B cell (primary cell): ENCODE results near the gene TCF25. TPM values are rescaled to one million over a fixed set of nuclear protein-coding genes. Genes with fewer than 3 reads are reported as not detected.

ENCODE experiments used
- ATAC-seq: fragments of 200-7000 bp; cut with Tn5 transposase; one replicate; pipeline ENCODE4 v1.10.0; 2021; ENCODE audit warnings: low read depth, mild to moderate bottlenecking, moderate number of reproducible peaks, moderate library complexity
- CTCF ChIA-PET: fragments of 350-600 bp; sonication (Branson Sonifier 250); formaldehyde crosslinking; loops from one replicate; lab custom pipeline; 2021; ENCODE audit warnings: antibody characterized with exemption, inconsistent platforms; lab: Charles Lee
- POLR2A ChIA-PET: fragments of 350-600 bp; sonication (Branson Sonifier 250); formaldehyde crosslinking; loops from one replicate; lab custom pipeline; 2021; ENCODE audit warnings: antibody characterized with exemption; lab: Charles Lee
- DNase-seq: peaks from one replicate; pipeline ENCODE4 v3.0.0; 2013
- H2AFZ ChIP-seq: 2 replicates; pipeline ENCODE4 v1.6.1; 2012; ENCODE audit warnings: mild to moderate bottlenecking, low read depth, low read length; ENCODE audit not compliant: insufficient read depth, poor library complexity, severe bottlenecking
- H3K27ac ChIP-seq, 2 donors: 1 replicate in 1 of 2; 2 replicates in 1 of 2; pipeline ENCODE4 v1.5.1; 2012 to 2013; ENCODE audit warnings: low read length in 2 of 2, mild to moderate bottlenecking in 2 of 2, moderate library complexity in 1 of 2
- H3K27me3 ChIP-seq, 4 experiments: fragments of 200-600 bp in 1 of 4; sonication (generic) in 1 of 4; replicated peaks in 1 of 4; 1 replicate in 2 of 4; 2 replicates in 2 of 4; pipeline versions ENCODE4 v1.6.1 to v1.7.0; 2013 to 2016; ENCODE audit warnings: low read length in 3 of 4, mild to moderate bottlenecking in 2 of 4, mixed read lengths in 1 of 4, moderate library complexity in 1 of 4; ENCODE audit not compliant: insufficient read depth in 4 of 4, control insufficient read depth in 3 of 4; ENCODE audit errors: control extremely low read depth in 1 of 4
- H3K36me3 ChIP-seq, 2 experiments: replicated peaks in 1 of 2; 1 replicate in 1 of 2; 2 replicates in 1 of 2; pipeline versions ENCODE4 v1.6.1 to v1.7.1; 2013; ENCODE audit warnings: low read length in 1 of 2; ENCODE audit not compliant: insufficient read depth in 2 of 2, control insufficient read depth in 1 of 2; ENCODE audit errors: control extremely low read depth in 1 of 2, extremely low read depth in 1 of 2
- H3K4me1 ChIP-seq, 2 donors: fragments of 200-600 bp in 1 of 2; sonication (generic) in 1 of 2; 1 replicate in 1 of 2; 2 replicates in 1 of 2; pipeline versions ENCODE4 v1.5.1 to v1.6.1; 2013 to 2017; ENCODE audit warnings: low read length in 2 of 2; ENCODE audit not compliant: control insufficient read depth in 2 of 2, insufficient read depth in 2 of 2
- H3K4me2 ChIP-seq: replicated peaks from 2 replicates; pipeline ENCODE3; 2012; ENCODE audit warnings: mild to moderate bottlenecking, low read depth, low read length; ENCODE audit not compliant: poor library complexity, severe bottlenecking
- H3K4me3 ChIP-seq, 5 experiments: fragments of 200-600 bp in 1 of 5; sonication (generic) in 1 of 5; 1 replicate in 3 of 5; 2 replicates in 2 of 5; pipeline versions ENCODE4 v1.5.1 to v1.7.0; 2011 to 2016; ENCODE audit warnings: low read length in 4 of 5, mild to moderate bottlenecking in 4 of 5, low read depth in 2 of 5, control low read depth in 1 of 5, moderate library complexity in 1 of 5; ENCODE audit not compliant: insufficient read depth in 1 of 5; ENCODE audit errors: control extremely low read depth in 1 of 5, extremely low read depth in 1 of 5
- H3K79me2 ChIP-seq: fragments of 200-600 bp; sonication (generic); one replicate; pipeline ENCODE4 v1.6.0; 2016; ENCODE audit warnings: low read length; ENCODE audit not compliant: control insufficient read depth, insufficient read depth
- H3K9ac ChIP-seq: fragments of 200-600 bp; sonication (generic); 2 replicates; pipeline ENCODE4 v1.6.1; 2017; ENCODE audit warnings: mild to moderate bottlenecking, low read length, moderate library complexity
- H3K9me3 ChIP-seq, 3 donors: one replicate each; pipeline versions ENCODE4 v1.6.1 to v1.7.1; 2013; ENCODE audit warnings: low read length in 2 of 3; ENCODE audit not compliant: control insufficient read depth in 2 of 3, insufficient read depth in 1 of 3; ENCODE audit errors: control extremely low read depth in 1 of 3
- H4K20me1 ChIP-seq: 2 replicates; pipeline ENCODE4 v1.6.0; 2012; ENCODE audit warnings: mild to moderate bottlenecking, low read length; ENCODE audit not compliant: insufficient read depth, control insufficient read depth, poor library complexity, severe bottlenecking
- H3K27ac Mint-ChIP-seq: one replicate; pipeline ENCODE4 v1.8.0; 2021; ENCODE audit warnings: mixed read lengths
- H3K27me3 Mint-ChIP-seq: one replicate; pipeline ENCODE4 v1.8.0; 2021; ENCODE audit warnings: mixed read lengths
- H3K4me1 Mint-ChIP-seq: one replicate; pipeline ENCODE4 v1.8.0; 2021; ENCODE audit warnings: mixed read lengths
- H3K4me3 Mint-ChIP-seq: one replicate; pipeline ENCODE4 v1.8.0; 2021; ENCODE audit warnings: mixed read lengths
- H3K9me3 Mint-ChIP-seq: one replicate; pipeline ENCODE4 v1.8.0; 2022; ENCODE audit warnings: mixed read lengths; ENCODE audit not compliant: insufficient read depth
- EZH2 ChIP-seq: IDR thresholded peaks from 2 replicates; pipeline ENCODE4 v1.6.1; 2012; ENCODE audit warnings: borderline replicate concordance, low read depth, mild to moderate bottlenecking, moderate library complexity, low read length; ENCODE audit not compliant: insufficient read depth, poor library complexity, severe bottlenecking
- WGBS: methylation state at CpG from one replicate; pipeline ENCODE4 v1.1.5; 2013; ENCODE audit warnings: missing lambda C conversion rate; ENCODE audit not compliant: insufficient coverage; 5-methylcytosine and 5-hydroxymethylcytosine counted together
- intact Hi-C: fragments of 100-400 bp; cut with micrococcal nuclease; formaldehyde crosslinking; loops from one replicate; pipeline ENCODE4 v1.10.0; 2022
- polyA plus RNA-seq: library from polyadenylated mRNA; depleted of rRNA; stranded (reverse); fragments of >200 nt; gene quantifications from 2 replicates; pipeline ENCODE4 v1.2.3, GENCODE V29; 2012
- total RNA-seq, 2 donors: library from RNA; stranded (reverse); fragments of 120-200 nt in 1 of 2; gene quantifications; 1 replicate in 1 of 2; 2 replicates in 1 of 2; pipeline versions ENCODE4 v1.2.3 to v1.2.4, GENCODE V29; 2013 to 2022
- TF ChIP-seq, protein P1 (sequence below): fragments of 200-600 bp; IDR thresholded peaks from one replicate; pipeline ENCODE4 v1.8.0; 2022; ENCODE audit warnings: antibody characterized with exemption, mild to moderate bottlenecking

TCF25 gene
- total and polyA plus RNA-seq, 2 donors (not counting 1 experiment from before 2014, with no cell fraction given): 200 to 444 TPM

- ChIA-PET CTCF (interaction anchor here (0.8 kb wide), 1 partner anchor 64 kb away, joined by 4 read pairs; no protein-coding TSS in a partner anchor), POLR2A (no interaction called here)
- 97% methylated on average over 13 of the region's 26 CpGs for WGBS
- Histone ChIP-seq H3K27ac (no peak overlapping the region), H3K9ac (no peak overlapping the region), H2AFZ (no peak overlapping the region), H3K79me2 (no peaks in the 10 kb centered on the region), H3K4me1 (peaks cover 8 to 9% of the 10 kb centered on the region in 2 donors), H3K4me2 (no peak overlapping the region), H3K4me3 (no peak overlapping the region), H3K36me3 (no peaks in the 10 kb centered on the region), H4K20me1 (no peaks in the 10 kb centered on the region), H3K27me3 (peaks cover 0 to 36% (median 12%) of the 10 kb centered on the region in 4 experiments), H3K9me3 (peaks cover 0 to 12% (median 0%) of the 10 kb centered on the region in 3 donors)
- Mint-ChIP-seq H3K4me1 (peaks cover 6% of the 10 kb centered on the region), H3K4me3 (no peak overlapping the region), H3K9me3 (no peaks in the 10 kb centered on the region), H3K27ac (no peak overlapping the region), H3K27me3 (peaks cover 19% of the 10 kb centered on the region)
- ATAC-seq (no peak), DNase-seq (no peak)
- no peak for TF ChIP-seq EZH2
- TF ChIP-seq, protein P1, sequence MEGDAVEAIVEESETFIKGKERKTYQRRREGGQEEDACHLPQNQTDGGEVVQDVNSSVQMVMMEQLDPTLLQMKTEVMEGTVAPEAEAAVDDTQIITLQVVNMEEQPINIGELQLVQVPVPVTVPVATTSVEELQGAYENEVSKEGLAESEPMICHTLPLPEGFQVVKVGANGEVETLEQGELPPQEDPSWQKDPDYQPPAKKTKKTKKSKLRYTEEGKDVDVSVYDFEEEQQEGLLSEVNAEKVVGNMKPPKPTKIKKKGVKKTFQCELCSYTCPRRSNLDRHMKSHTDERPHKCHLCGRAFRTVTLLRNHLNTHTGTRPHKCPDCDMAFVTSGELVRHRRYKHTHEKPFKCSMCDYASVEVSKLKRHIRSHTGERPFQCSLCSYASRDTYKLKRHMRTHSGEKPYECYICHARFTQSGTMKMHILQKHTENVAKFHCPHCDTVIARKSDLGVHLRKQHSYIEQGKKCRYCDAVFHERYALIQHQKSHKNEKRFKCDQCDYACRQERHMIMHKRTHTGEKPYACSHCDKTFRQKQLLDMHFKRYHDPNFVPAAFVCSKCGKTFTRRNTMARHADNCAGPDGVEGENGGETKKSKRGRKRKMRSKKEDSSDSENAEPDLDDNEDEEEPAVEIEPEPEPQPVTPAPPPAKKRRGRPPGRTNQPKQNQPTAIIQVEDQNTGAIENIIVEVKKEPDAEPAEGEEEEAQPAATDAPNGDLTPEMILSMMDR: no peak
- intact Hi-C loops: no loop called here
These were observed 46.6 kb upstream of the TCF25 start for GRCh38 chr16:89826531-89827382.
